Skin epidermis (tissue), 12 donors: Measurements from ENCODE around the gene DEPP1.

Source experiments
- H3K27ac ChIP-seq, 21 experiments: fragments of 200-600 bp; sonication (generic) in 11 of 21; one replicate each; pipeline ENCODE4 v1.5.0; 2020; ENCODE audit warnings: mild to moderate bottlenecking in 3 of 21, inconsistent platforms in 2 of 21, moderate library complexity in 2 of 21
- H3K4me3 ChIP-seq, 7 experiments: fragments of 200-600 bp; sonication (generic) in 2 of 7; one replicate each; pipeline ENCODE4 v1.5.0; 2020; ENCODE audit warnings: inconsistent platforms in 2 of 7, mild to moderate bottlenecking in 2 of 7, moderate library complexity in 1 of 7

Gene DEPP1

DNA sequence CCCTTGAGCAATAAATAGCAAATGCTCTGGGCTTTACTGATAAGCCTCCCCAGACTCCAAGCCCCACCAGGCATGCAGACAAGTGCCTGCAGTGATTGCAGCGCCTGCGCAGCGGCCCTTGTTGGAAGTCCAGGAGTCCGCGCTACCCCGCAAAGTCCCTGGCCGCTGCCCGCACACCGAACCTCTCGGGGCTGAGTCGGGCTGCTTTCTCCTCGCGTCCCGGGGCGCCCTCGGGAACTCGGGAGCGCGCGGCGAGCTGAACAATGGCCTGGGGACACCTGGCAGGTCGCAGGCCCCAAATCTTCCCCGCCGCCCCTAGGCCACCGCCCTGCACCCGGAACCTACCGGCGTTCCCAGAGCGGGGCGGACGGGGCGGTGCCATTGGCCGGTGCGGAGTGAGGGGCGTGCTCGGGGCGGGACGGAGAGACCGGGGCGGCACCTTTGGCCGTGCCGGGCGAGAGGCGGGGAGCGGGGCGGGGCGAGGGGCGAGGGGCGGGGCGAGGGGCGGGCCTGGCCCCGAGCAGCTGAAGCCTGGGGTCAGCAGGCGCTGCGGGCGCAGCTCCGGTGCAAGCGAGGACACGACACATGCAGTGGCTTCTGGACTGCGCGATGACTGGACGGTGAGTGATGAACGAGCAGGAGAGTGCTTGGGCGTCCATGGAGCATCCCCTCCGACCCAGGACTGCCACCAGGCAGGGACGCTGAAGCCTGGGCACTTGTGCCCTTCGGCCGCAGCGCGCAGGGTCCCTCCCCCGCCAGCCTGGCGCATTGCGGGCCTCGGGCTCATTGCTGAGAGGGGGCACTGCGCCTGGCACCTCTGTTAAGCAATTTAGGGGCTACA, 19.1 kb downstream of the DEPP1 start, which contains the start of gene RASSF4:
TSS of gene RASSF4 (plus strand) at position 556 of the 841 bp plus-strand sequence. CDS start 10,401 bp downstream, outside the sequence.
- Histone ChIP-seq H3K4me3 (peak within 1 kb of the TSS; percentile 58 to 83 (median 62)), H3K27ac (peak within 1 kb of the TSS in 20 of 21 experiments; percentile 56 to 95 (median 83))

DNA sequence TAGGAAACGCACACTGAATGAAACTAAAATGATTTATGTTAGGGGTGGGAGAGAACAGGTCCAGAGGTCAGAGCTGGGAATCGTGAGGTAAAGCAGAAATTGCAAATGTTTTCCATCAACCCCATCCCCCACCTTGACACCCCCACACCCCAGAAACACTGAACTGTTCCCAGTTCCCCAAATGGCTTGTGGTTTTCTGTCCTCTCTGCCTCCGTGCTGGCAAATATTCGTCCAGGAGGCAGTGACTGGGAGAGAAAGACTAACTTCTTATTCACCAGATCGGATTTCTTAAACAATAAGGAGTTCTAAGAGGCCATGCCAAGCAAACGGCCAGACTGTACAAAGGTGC, 19.7 kb downstream of the DEPP1 start:
- Histone ChIP-seq H3K4me3 (peak overlapping the region; percentile 58 to 83 (median 62)), H3K27ac (peak overlapping the region in 20 of 21 experiments; percentile 46 to 95 (median 83))

DNA sequence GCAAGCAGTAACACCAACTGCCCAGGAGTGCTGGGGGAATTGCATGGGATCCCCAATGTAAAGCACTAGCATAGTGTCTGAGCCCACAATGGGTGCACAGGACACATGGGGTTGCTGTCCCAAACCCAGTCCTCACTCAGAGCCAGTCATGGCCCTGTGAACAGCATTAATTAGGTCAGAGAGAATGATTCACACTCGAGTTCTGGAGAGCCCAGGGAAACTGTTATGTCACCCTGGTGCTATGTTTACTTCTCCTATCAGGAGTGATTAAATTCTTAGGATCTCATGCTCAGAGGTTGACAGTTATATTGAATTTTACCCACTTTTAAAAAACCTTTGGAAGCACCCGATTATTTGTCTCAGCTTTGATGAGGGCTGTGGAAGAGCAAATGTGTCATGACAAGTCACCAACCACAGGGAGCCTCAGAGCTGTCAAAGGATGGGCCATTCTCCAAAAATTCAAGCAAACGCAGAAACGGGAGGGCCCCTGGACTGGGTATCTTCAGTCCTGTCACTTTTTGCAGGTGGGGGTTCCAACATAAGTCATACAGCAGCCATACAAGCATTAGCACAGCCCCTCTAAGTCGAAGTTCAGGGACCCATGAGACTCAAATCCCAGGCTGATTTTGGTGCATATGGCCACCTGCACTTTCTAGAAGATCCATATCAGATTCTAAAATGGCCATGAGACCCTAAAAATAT, 20.3 kb downstream of the DEPP1 start:
- peak overlapping the region in 16 of 21 experiments; percentile 73 to 95 (median 86) for H3K27ac ChIP-seq
- peak overlapping the region; percentile 58 to 83 (median 62) for H3K4me3 ChIP-seq

DNA sequence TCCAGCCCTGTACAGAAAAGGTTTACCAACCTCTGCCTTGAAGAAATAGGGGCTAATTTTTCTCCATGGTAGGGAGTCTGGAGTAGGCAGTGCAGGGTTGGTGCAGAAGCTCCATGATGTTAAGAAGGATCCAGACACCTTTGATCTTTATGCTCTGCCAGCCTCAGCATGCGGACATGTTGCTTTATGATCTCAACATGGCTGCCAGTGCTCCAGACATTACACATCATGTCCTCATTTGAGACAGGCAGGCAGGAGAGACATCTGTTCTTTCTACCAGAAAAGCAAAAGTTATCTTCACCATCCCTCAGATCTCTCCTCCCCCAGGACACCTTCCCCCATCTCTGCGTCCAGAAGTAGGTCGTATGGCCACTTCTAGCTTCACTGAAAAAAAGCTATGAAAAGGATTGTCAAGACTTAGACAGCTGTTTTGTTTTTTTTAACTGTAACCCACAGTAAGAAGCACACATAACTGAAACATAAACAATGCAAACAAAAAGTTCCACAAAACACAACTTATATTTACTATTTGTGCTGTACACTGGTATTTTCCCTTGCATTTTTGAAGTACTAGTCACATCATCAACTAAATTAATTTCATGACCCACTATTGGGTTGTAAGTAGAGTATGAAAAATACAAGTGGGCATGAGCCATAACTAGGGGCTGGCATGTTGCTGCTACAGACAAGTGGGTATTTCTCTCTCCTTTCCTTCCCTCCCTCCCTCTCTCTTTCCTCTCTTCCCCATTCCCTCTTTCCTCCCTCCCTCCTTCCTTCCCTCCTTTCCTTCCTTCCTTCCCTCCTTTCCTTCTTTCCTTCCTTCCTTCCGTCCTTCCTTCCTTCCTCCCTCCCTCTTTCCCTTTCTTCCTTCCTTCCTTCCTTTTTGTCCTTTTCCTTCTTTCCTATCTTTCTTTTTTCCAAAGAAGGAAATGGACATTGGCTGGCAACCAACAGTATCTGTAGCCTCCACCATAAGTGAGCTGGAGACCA, 21.6 kb downstream of the DEPP1 start:
- H3K27ac ChIP-seq: peak overlapping the region in 2 of 21 experiments; percentile 18 to 94
- H3K4me3 ChIP-seq: no peak overlapping the region

DNA sequence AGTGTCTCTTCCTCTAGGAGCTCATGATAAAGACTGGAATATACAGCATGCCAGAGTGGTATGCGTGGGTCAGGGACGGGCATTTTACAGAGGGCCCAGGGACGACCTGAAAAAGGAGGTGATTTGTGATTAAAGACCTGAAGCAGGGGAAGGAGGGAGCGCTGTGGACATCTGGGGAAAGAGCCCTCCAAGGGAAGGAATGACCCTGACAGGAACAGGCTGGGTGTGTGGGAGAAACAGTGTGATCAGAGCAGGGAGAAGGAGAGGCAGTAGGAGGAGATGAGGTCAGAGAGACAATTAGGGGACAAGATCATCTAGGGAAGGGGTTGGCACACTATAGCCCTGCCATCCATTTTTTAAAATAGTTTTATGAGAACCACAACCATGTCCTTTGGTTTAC, 22.4 kb downstream of the DEPP1 start:
- Histone ChIP-seq H3K4me3 (no peak overlapping the region), H3K27ac (peak overlapping the region in 1 of 21 experiments; percentile 14)

DNA sequence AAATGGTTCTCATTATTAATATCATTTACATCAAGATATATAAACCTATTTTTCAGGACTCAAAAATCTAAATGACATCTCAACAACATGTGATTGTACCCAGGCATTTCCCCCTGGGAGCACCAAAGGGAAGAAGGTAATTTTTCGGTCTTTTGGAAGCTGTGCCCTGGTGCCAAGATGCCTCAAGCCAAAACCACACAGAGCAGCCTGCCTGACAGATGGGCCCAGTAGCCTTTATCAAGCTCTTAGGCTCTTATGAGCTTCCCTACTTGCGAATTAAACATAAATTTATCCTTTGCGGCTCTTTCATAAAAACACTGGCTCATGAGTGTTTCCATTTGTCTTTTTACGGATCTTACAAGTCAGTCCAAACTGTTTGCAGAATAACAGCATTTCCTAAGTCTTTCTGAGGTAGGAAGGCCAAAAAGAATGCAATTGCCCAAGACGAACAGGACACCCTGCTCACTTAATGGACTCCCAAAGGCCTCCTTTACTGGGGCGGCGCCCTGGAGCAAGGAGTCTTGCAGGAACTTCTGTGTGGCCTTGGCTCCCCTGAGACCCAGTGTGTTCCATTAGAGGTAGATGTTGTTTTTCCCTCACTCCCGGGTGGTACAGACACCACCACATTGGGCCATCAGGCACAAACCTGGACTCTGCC, 23.1 kb downstream of the DEPP1 start:
- H3K27ac ChIP-seq: peak overlapping the region in 1 of 21 experiments; percentile 14
- H3K4me3 ChIP-seq: no peak overlapping the region

DNA sequence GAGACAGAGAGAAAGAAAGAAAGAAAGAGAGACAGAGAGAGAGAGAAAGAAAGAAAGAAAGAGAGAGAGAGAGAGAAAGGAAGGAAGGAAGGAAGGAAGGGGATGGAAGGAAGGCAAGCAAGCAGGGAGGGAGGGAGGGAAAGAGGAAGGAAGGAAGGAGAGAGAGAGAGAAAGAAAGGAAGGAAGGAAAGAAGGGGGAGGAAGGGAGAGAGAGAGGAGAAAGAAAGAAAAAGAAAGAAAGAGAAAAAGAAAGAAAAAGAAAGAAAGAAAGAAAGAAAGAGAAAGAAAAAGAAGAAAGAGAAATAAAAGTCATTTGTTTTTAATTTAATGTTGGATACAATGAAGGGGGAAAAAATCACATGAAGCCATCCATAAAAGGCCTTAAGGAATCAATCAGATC, 23.6 kb downstream of the DEPP1 start:
- H3K27ac ChIP-seq: no peak overlapping the region
- no peak overlapping the region for H3K4me3 ChIP-seq

DNA sequence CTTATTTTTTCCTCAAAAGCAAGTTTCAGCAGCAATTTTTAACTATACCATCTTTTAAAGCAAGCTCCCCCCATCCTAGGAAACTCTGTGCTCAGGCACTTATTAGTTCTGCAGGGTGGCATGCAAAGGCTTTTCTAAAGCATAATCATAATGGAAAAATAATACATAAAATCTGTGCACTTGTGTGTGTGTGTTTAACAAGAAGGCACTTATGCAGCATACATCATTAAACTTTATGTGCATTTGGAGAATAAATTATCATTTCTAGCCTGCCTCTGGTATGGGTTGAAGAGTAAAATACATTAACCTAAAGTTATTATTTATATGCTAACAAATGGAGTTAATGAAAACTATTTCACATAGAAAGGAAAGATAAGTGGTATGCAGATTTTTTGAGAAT, 24.6 kb downstream of the DEPP1 start:
- Histone ChIP-seq H3K4me3 (no peak overlapping the region), H3K27ac (no peak overlapping the region)

DNA sequence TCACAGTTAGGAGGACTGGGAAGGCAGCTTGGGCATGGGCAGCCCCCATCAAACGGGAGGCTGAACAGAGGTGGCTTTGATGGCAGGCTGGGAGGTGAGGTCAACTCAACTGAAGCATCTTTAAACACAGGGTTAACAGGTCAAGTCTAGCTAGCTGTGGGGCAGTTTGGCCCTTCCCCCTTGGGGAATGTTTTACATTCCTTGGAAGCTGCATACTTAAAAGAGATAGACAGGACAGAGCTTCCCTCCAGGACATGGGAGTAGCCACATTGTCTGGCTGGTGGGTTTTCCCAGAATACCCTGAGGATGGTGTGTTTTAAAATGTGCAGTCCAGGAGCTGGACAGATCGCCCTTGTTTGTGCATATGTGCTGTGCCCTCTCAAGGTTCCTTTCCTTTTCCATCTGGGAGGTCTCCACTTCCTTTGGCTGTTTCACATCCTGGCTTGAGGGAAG, 25.8 kb downstream of the DEPP1 start:
- Histone ChIP-seq H3K4me3 (no peak overlapping the region), H3K27ac (no peak overlapping the region)

DNA sequence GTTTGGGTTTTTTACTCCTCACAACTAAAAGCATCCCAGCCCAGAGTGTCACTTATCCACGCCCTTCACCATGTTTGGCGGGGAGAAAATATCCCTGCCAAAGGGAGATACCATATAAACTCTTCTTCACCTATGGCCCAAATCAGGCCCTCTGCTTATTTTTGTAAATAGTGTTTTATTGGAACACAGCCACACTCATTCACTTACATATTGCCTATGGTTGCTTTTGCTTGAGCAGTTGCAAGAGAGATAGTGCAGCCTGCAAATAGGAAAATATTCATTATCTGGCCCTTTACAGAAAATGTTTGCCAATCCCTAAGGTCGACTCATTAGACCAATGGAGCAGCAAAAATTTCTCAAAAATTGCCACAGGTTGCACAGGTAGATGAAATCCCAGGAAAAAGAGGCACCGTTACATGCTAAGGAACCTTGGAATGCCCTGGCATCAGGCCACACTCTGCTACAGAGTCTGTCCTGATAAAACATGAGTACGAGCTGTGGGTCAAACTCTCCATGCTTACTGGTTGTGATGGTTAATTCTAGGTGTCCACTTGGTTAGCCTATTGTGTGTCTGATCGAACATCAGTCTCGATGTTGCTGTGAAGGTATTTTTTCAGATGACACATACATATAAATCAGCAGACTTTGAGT, 26.9 kb downstream of the DEPP1 start:
- Histone ChIP-seq H3K27ac (no peak overlapping the region), H3K4me3 (no peak overlapping the region)

DNA sequence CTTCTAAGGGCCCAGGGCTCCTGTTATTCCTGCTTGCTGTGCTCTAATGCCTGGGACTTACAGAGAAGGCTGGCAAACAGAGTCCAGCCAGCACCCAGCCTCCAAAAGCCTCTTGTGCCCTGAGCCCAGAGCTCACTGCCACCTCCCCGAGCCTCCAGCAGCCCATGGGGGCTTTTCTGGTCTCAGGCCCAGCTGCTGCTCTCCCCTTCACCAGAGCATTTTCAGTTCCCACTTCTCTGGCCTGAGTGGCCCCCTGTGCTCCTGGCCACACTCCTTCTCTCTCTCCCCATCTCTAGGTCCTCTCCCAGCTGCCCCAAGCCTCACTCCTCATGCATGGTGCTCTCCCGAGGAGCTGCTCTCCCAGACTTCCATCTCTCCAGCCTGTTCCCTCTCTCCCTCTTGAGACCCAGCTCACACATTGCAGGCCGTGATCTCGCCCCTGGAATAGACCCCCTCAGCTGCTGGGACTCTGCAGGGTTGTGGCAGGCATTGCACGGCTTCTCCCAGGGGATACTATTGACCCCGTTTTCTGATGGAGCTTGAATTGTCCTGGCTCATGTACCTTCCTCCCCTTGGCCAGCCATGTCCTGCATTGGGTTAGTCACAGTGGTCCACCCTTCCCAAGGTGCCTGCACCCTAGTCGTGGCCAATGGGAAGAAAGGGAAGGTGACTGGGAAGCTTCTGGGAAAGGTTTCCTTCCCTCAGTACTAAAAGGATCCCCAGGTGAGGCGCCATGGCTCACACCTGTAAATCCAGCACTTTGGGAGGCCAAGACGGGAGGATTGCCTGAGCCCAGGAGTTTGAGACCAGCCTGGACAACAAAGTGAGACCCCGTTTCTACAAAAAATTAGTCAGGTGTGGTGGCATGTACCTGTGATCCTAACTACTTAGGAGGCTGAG, 28.0 kb downstream of the DEPP1 start:
- Histone ChIP-seq H3K4me3 (no peak overlapping the region), H3K27ac (peak overlapping the region in 2 of 21 experiments; percentile 4 to 35)

DNA sequence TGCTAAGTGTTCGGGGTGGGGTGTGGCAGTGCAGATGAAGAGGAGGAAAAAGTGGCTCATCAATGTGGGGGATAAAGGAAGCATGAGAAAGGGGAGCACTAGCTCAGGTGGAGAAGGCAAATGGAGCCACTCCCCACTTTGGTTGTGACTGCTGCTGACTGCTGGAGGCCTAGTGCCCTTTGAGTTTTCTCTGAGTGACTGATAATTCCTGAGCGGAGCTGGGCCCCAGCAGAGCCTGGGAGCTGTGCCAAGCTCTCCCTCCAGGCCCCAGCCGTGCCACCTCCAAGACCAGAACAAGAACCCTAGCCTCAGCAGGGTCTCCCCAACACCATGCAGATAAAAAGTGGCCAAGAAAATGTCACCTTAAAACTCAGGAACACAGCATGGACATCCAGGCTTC, 28.7 kb downstream of the DEPP1 start:
- H3K27ac ChIP-seq: peak overlapping the region in 2 of 21 experiments; percentile 4 to 35
- H3K4me3 ChIP-seq: no peak overlapping the region

DNA sequence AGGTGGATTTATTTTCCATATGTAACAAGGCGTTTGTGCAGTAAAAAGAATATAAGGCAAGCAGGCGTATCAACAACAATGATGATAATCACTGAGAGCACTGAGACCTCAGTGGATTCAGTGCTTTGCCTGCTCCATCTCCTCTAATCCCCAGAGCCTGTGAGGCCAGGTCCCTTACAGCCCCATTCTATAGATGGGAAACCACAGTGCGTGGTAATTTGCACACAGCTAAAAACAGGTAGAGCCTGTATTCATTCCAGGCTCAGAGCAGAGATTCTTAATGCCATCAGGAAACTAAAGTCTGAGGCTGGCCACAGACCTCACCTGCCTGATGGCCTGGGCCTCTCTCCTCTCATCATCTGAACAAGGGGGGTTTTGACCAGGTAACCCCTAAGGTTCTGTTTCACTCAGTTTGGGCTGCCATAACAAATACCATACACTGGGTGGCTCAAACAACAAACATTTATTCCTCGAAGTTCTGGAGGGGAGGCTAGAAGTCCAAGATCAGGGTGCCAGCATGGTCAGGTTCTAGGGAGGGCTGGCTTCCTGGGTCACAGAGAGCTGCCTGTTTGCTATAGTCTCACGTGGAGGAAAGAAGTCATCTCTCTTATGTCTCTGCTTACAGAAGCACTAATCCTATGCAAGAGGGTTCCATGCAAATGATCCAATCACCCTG, 29.3 kb downstream of the DEPP1 start:
- peak overlapping the region in 5 of 21 experiments; percentile 1 to 39 (median 29) for H3K27ac ChIP-seq
- H3K4me3 ChIP-seq: no peak overlapping the region

DNA sequence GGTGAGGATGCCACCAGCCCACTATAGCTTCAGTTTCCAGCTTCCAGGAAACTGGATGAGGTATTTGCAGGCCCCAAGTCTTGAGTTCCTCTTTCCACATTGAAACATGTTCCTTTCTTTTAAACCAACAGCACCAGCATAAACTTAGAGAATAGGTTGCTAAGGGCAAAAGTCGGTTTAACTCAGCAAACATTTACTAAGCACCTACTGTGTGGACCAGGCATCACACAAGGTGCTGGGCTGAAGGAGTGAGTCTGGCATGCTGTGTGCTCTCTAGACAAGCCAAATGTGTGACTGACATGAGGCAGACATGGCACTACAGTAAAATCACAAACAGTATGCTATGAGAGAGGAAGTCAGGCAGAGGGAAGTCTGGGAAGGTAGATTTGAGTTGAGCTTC, 30.0 kb downstream of the DEPP1 start:
- H3K27ac ChIP-seq: peak overlapping the region in 5 of 21 experiments; percentile 25 to 48 (median 35)
- no peak overlapping the region for H3K4me3 ChIP-seq

DNA sequence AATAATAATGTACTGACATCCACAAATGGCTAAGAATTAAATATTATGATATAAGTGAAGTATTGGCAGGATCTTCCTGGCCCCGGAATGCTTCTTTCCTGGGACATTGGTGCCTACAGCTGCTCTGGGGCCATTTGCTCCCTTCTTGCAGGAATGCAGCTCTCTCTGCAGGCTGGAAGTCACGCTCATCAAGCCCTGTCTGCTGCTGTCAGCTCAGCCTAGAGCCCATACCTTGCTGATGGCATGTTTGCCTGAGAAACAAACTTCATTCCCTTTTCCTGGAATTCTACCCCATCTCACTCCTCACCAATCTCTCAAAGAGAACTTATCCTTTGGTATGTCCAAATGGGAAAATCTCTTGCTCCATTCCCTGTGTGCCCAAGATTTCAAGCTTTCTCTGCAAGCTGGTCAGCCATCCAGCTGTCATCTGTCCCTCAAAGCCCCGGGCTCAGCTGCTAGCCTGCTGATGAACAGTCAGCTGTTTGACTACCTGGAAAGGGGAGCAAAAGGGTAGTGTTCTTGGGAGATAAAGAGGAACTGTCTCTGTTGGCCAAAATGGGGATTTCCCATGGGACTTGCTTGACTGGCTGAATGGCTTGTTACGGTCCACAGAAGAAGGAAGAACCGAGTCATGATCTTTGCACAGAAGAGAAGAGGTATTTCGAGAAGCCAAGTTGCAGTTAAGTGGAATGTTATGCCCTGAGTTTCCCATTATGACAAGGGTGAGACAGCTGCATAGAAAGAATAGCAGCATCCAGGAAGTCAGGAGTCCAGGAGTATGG, 31.0 kb downstream of the DEPP1 start:
- H3K27ac ChIP-seq: peak overlapping the region in 4 of 21 experiments; percentile 2 to 52 (median 28)
- no peak overlapping the region for H3K4me3 ChIP-seq

DNA sequence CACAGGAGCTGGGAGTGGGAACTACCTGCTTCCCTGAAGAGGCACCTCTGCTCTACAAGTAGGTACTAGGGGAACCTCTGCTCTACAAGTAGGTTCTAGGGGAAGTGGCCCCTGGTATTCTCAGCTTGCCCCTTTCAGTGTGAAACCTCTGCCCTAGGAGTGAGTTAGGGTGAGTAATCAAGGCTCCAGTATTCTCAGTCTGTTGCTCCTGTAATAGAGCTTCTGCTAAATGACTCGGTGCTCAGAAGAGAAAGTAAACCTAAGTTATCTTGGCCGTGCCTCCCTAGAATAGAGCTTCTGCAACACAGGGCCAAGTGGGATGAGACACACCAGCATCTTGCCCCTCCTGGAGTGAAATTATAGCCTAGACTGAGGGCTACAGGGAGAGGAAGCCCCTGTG, 32.4 kb downstream of the DEPP1 start:
- Histone ChIP-seq H3K4me3 (no peak overlapping the region), H3K27ac (peak overlapping the region in 2 of 21 experiments; percentile 9 to 29)
